ENCODE measurements around the gene ZNF417. TPM values are rescaled to one million over a fixed set of nuclear protein-coding genes. Genes with fewer than 3 reads are reported as not detected.
"Not testable (repeated sequence)": the region's sequence is repeated elsewhere in the genome, so short reads cannot be mapped to it uniquely, and the experiment has no call there.

Gene ZNF417
- total and polyA plus RNA-seq, 2 donors (not counting 1 experiment from before 2014, with no cell fraction given): 5.9 to 22.1 TPM

DNA sequence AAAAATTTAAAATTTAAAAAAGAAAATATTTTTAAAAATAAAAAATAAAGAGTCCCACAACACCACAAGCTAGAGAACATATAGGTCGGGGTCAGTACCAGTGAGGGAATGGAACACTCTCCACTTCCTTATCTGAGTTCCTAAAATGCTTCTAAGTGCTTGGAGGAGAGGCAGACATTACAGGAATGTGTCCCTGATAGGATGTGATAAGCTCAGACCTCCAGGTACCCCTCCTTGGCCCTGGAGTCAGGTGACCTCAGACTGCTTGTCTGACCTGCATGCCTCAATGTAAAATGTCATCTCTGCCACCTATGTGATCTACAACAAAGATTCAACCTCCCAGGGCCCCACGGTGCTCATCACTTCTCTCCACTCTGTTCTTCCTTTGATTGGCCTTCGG lies 30.3 kb downstream of the ZNF417 start:
- DNase-seq (ENCODE audit: low read depth in 2 of 2): no peak
- no peaks in the 10 kb centered on the region for H3K27me3 ChIP-seq (ENCODE audit: control insufficient read depth, insufficient read depth, low read length)
- H4K20me1 ChIP-seq (ENCODE audit: control insufficient read depth, extremely low read depth, insufficient read depth, low read length): no peaks in the 10 kb centered on the region
- peaks cover 15% of the 10 kb centered on the region for H3K79me2 ChIP-seq (ENCODE audit: control insufficient read depth, insufficient read depth, low read length)
- H3K9me3 ChIP-seq (ENCODE audit: control insufficient read depth, insufficient read depth, low read depth, low read length): no peaks in the 10 kb centered on the region
- TF ChIP-seq EZH2 (IDR thresholded peaks at IDR 0.05; ENCODE audit: low read length, missing control alignments): no peak
- TF ChIP-seq, protein P1, sequence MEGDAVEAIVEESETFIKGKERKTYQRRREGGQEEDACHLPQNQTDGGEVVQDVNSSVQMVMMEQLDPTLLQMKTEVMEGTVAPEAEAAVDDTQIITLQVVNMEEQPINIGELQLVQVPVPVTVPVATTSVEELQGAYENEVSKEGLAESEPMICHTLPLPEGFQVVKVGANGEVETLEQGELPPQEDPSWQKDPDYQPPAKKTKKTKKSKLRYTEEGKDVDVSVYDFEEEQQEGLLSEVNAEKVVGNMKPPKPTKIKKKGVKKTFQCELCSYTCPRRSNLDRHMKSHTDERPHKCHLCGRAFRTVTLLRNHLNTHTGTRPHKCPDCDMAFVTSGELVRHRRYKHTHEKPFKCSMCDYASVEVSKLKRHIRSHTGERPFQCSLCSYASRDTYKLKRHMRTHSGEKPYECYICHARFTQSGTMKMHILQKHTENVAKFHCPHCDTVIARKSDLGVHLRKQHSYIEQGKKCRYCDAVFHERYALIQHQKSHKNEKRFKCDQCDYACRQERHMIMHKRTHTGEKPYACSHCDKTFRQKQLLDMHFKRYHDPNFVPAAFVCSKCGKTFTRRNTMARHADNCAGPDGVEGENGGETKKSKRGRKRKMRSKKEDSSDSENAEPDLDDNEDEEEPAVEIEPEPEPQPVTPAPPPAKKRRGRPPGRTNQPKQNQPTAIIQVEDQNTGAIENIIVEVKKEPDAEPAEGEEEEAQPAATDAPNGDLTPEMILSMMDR (conservative IDR thresholded peaks at IDR 0.05 in 1 of 2, IDR thresholded peaks at IDR 0.05 in 1 of 2; ENCODE audit: low read depth in 1 of 2, low read length in 2 of 2): no peak
- no peak overlapping the region for H3K4me2 ChIP-seq (ENCODE audit: extremely low read depth, insufficient read depth, low read length)
- no peak overlapping the region for H3K4me3 ChIP-seq (replicated peaks in 1 of 4; ENCODE audit: control extremely low read depth in 1 of 4, insufficient read depth in 1 of 4, low read depth in 3 of 4, low read length in 4 of 4)
- no peaks in the 10 kb centered on the region for H3K36me3 ChIP-seq (ENCODE audit: control insufficient read depth, insufficient read depth, low read length)
- no peak overlapping the region for H3K9ac ChIP-seq (ENCODE audit: insufficient read depth, low read length)
- H2AFZ ChIP-seq (ENCODE audit: low read length): no peak overlapping the region
- no peaks in the 10 kb centered on the region for H3K4me1 ChIP-seq (ENCODE audit: control insufficient read depth, extremely low read depth, insufficient read depth, low read length)
- H3K27ac ChIP-seq (ENCODE audit: insufficient read depth, low read length): no peak overlapping the region

DNA sequence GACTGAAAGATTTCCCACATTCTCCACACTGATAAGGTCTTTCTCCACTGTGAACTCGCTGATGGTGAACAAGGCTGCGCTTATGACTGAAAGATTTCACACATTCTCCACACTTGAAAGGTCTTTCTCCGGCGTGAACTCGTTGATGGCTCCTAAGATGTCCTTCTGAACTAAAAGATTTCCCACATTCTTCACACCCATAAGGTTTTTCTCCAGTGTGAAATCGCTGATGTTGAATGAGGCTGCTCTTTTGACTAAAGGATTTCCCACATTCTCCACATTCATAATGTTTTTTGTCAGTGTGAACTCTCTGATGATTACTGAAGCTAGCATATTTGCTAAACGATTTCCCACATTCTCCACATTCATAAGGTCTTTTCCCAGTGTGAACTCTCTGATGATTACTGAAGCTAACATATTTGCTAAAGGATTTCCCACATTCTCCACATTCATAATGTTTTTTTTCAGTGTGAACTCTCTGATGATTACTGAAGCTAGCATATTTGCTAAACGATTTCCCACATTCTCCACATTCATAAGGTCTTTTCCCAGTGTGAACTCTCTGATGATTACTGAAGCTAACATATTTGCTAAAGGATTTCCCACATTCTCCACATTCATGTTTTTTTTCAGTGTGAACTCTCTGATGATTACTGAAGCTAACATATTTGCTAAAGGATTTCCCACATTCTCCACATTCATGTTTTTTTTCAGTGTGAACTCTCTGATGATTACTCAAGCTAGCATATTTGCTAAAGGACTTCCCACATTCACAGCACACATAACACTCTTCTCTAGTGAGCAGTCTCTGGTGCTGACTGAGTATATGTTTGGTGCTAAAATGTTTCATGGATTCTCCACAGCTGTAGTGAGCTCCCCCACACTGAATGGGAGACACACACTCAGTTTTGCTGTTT lies 42.3 kb downstream of the ZNF417 start:
- H4K20me1 ChIP-seq (ENCODE audit: control insufficient read depth, extremely low read depth, insufficient read depth, low read length); H3K9me3 ChIP-seq (ENCODE audit: control insufficient read depth, insufficient read depth, low read depth, low read length); H3K36me3 ChIP-seq (ENCODE audit: control insufficient read depth, insufficient read depth, low read length); H3K9ac ChIP-seq (ENCODE audit: insufficient read depth, low read length); H3K4me3 ChIP-seq (replicated peaks in 1 of 4; ENCODE audit: control extremely low read depth in 1 of 4, insufficient read depth in 1 of 4, low read depth in 3 of 4, low read length in 4 of 4); H2AFZ ChIP-seq (ENCODE audit: low read length); H3K79me2 ChIP-seq (ENCODE audit: control insufficient read depth, insufficient read depth, low read length); H3K27me3 ChIP-seq (ENCODE audit: control insufficient read depth, insufficient read depth, low read length); H3K4me2 ChIP-seq (ENCODE audit: extremely low read depth, insufficient read depth, low read length); H3K27ac ChIP-seq (ENCODE audit: insufficient read depth, low read length); H3K4me1 ChIP-seq (ENCODE audit: control insufficient read depth, extremely low read depth, insufficient read depth, low read length): not testable (repeated sequence)
- peak in 1 of 2 donors; percentile 38 for DNase-seq (ENCODE audit: low read depth in 2 of 2)

DNA sequence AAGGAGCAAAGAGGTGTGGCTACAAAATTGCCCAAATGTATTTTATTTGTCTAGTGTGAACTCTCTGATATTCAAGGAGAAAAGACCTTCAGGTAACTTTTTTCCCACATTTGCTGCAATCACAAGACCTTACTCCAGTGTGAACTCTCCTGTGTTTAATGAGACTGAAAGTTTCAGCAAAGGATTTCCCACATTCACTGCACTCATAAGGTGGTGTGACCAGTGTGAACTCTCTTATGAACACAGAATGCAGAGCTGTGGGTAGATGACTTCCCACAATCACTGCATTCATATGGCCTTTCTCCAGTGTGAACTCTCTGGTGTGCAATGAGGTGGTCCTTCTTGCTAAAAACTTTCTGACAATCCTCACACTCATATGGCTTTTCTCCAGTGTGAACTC lies 43.9 kb downstream of the ZNF417 start:
- Histone ChIP-seq H4K20me1 (ENCODE audit: control insufficient read depth, extremely low read depth, insufficient read depth, low read length) (no peaks in the 10 kb centered on the region), H3K4me2 (ENCODE audit: extremely low read depth, insufficient read depth, low read length) (no peak overlapping the region), H3K4me1 (ENCODE audit: control insufficient read depth, extremely low read depth, insufficient read depth, low read length) (no peaks in the 10 kb centered on the region), H3K79me2 (ENCODE audit: control insufficient read depth, insufficient read depth, low read length) (no peaks in the 10 kb centered on the region), H3K27ac (ENCODE audit: insufficient read depth, low read length) (no peak overlapping the region), H3K36me3 (ENCODE audit: control insufficient read depth, insufficient read depth, low read length) (peaks cover 7% of the 10 kb centered on the region), H2AFZ (ENCODE audit: low read length) (no peak overlapping the region), H3K4me3 (replicated peaks in 1 of 4; ENCODE audit: control extremely low read depth in 1 of 4, insufficient read depth in 1 of 4, low read depth in 3 of 4, low read length in 4 of 4) (no peak overlapping the region), H3K27me3 (ENCODE audit: control insufficient read depth, insufficient read depth, low read length) (no peaks in the 10 kb centered on the region), H3K9me3 (ENCODE audit: control insufficient read depth, insufficient read depth, low read depth, low read length) (peaks cover 9% of the 10 kb centered on the region), H3K9ac (ENCODE audit: insufficient read depth, low read length) (no peak overlapping the region)
- peak in 1 of 2 donors; percentile 28 for DNase-seq (ENCODE audit: low read depth in 2 of 2)
- TF ChIP-seq, protein P1 (conservative IDR thresholded peaks at IDR 0.05 in 1 of 2, IDR thresholded peaks at IDR 0.05 in 1 of 2; ENCODE audit: low read depth in 1 of 2, low read length in 2 of 2): no peak
- no peak for TF ChIP-seq EZH2 (IDR thresholded peaks at IDR 0.05; ENCODE audit: low read length, missing control alignments)

Data from fibroblast of lung (primary cell).